IPS DF 4.7 (cell line): Measurements from ENCODE around the gene PRDM16.

ENCODE experiments used
- DNase-seq: peaks from one replicate; pipeline ENCODE4 v3.0.0-alpha.2; 2013; ENCODE audit warnings: low spot score; ENCODE audit errors: extremely low read depth

Gene PRDM16

DNA sequence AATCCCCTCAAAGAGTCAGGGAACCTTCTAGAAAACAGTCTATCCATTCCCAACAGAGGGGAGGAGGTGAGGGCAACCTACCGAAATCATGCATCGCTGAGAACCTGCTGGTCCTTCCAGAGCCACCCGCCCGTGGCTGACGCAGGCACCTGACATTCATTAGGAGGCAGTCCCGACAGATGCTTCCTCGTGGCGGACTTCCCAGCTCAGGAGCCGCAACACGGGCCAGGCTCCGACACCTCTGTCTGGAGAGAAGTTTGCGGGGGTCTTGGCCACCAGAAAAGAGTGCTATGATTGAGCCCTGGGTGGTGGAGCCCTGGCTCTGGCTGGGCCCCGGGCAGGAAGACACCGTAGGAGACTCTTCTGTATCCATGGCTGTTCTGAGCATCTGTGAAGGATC is 299.1 kb downstream of the PRDM16 start:
- DNase-seq: no peak

DNA sequence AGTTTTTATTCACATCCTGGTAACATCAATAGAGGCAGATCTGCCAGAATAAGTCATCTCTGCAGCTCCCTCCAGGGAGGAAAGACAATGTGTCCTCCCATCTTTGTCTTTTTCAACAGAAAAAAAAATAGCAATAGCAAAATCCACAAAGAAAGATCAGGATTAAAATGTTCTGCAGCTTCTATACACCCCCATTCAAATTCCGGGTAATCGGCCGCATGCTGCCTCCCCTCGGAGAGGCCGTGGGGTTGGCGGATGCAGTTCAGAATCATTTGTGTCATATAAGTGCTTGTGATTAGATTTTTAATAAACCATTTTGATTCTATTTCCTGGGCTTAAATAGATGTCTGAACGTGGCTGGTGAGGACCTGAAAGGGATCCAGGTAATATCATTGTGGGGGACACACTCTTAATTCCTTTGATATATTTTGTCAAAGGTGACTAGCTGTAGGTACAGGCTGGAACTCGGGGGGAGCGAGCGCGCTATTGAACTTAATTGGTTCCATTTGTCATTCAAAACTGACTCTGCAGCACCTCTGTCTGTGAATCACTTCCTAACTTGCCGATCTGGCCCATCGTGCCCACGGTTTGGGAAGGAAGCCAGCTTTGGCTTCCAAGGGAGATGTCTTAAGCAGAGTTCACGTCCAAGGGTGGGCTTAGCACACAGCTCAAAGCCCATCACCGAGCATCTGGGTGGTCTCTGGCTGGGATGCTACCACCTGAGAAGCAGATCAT is 299.9 kb downstream of the PRDM16 start:
- no peak for DNase-seq

DNA sequence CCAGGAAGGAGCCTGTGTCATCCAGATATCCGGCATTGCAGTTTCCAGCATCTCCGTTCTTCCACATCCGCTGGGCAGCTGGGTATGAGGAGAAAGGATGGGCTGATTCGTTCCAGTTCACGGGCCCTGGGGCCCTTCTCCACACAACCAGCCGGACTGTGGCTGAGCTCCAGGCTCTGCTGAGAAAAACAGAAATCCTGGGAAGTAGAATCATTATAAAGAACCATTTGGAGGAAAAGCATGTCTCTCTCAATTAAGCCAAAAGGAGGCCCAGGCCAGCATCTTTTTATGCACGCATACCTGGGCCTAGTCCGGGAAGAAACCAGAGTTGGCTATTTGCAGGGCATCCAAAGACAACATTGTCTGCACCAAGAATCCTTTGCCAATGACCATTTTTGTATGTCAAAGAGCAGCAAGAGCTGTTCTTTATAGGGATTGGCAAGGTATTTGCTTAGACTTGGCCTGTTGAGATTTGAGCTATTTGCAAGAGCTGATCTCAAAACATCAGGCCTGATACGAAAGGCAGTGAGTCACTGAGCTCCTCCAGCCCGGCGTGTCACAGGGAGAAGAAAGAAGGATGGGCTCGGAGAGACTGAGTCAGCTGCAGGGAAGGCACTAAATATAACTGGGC is 300.6 kb downstream of the PRDM16 start:
- DNase-seq: no peak

- no peak for DNase-seq
These were observed 302.1 kb downstream of the PRDM16 start for GRCh38 chr1:3370856-3371703.

GRCh38 chr1:3372317-3372716 is 303.3 kb downstream of the PRDM16 start:
- no peak for DNase-seq

DNA sequence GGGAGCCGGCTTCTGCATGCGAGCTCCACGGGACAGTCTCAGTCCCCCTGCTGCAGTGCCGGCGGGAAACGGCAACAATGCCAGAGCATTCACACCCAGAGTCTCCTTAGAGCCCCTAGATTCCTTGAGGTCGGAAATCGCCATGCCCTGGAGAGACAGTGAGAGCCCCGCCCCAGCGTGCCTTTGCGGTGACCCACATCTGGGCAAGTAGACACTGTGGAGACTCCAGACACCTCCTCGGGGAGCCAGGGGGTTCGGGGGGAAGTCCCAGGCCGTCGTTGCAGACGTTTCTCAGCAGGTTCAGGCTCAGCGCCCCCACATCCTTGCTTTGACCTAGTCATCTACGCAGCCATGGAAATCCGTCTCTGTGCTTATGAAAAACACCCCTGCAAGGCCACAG is 304.2 kb downstream of the PRDM16 start:
- DNase-seq: no peak

- no peak for DNase-seq
These were observed 304.9 kb downstream of the PRDM16 start for GRCh38 chr1:3373700-3374405.

DNA sequence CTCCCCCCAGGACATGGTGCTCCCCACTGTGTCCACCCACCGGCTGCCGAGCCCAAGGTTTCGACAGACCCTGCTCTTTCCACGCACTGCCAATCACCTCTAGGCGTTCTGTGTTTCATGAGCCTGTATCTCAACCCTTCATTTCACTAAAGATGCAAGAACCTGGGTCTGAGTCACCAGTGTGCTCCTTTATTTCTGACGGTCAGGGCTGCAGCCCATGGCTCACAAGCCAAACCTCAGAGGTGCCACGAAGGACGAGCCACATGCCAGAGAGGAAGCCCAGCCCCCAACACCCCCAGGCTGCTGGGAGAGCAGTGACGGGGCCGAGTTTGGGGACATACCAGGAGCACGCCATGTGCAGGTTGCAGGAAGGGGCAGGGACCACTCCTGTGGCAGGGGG is 306.2 kb downstream of the PRDM16 start:
- DNase-seq: no peak

DNA sequence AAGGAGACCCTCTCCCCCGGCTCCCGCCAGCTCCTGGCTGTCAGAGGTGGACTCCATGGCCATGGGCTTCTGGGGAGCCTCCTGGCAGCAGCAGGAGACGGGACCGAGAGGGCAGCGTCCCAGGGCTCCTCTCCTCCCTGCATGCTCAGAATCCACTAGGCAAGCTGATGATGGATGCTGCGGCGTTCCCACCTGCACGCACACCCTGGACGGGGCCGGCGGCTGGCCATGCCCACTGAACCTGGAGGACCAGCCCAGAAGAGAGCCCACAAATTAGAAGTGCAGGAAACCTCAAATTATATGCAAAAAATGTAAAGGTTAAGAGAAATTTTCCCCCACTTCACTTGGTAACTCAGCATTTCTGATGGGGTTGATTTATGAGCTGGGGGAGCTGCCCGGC is 308.2 kb downstream of the PRDM16 start:
- DNase-seq: no peak

DNA sequence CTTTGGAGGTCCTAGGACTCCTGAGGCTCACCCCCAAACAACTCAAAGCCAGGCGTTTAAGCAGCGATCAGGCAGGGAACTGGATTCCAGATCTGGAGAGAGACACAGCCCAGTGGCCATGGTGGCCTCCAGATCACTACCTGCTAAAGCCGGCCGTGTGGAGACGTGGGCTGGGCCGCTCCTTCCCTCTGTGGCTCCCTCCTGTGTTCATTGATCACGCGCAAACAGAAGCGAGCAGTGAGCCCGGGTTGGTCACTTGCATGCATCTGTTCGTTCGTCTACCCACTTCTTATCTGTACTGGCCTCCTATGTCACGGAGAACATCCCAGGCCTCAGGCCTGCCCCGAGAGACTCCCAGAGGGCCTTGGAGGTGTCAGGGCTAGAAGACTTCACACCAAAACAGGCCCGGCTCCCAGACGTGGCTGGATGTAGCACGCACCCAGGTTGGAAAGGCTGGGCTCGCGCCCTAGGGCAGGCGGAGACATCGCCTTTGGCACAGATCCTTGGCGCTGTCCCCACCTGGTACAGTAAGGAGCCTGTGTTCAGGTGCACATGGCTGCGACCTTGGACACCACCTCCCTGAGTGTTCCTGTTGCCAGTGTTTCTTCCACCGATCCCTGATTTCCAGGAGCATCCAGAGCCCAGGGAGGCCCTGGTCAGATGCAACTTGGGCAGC is 308.7 kb downstream of the PRDM16 start:
- DNase-seq: no peak

GRCh38 chr1:3378411-3379208 is 309.6 kb downstream of the PRDM16 start:
- no peak for DNase-seq

- no peak for DNase-seq
These were observed 310.9 kb downstream of the PRDM16 start for GRCh38 chr1:3379934-3380333.

GRCh38 chr1:3380469-3380868 is 311.5 kb downstream of the PRDM16 start:
- DNase-seq: no peak

- DNase-seq: no peak
These were observed 312.9 kb downstream of the PRDM16 start for GRCh38 chr1:3381901-3382300.

- DNase-seq: no peak
These were observed 313.5 kb downstream of the PRDM16 start for GRCh38 chr1:3382326-3383057.

DNA sequence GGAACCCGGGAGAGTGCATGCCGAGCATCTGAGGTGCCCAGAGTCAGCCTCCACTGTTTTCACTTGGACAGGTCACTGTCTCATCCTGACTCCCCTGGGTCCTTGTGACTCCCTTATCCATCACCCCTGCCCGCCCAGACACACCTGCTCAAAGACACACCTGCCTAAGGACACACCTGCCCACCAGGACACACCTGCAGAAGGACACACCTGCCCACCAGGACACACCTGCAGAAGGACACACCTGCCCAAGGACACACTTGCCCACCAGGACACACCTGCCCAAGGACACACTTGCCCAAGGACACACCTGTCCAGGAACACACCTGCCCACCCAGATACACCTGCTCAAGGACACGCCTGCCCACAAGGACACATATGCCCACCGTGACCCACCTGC is 314.7 kb downstream of the PRDM16 start:
- DNase-seq: no peak

DNA sequence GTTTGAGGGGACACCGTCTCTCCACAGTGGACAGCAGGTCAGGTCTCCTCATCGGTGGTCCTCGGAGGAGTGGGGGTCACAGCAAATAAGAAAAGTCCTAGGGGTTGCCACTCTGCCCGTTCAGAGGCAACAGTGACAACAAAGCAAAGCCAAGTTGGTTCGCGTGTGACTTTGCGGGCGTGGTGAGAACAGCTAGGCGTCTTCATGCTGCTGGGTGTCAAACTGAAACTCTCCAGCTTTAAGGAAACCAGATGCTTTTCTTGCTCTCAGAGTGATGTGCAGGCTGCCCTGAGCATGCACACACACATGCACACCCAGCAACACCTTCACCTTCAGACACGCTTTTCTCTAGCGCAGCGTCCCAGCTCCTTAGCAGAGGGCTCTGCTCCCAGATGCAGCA is 315.4 kb downstream of the PRDM16 start:
- DNase-seq: no peak

DNA sequence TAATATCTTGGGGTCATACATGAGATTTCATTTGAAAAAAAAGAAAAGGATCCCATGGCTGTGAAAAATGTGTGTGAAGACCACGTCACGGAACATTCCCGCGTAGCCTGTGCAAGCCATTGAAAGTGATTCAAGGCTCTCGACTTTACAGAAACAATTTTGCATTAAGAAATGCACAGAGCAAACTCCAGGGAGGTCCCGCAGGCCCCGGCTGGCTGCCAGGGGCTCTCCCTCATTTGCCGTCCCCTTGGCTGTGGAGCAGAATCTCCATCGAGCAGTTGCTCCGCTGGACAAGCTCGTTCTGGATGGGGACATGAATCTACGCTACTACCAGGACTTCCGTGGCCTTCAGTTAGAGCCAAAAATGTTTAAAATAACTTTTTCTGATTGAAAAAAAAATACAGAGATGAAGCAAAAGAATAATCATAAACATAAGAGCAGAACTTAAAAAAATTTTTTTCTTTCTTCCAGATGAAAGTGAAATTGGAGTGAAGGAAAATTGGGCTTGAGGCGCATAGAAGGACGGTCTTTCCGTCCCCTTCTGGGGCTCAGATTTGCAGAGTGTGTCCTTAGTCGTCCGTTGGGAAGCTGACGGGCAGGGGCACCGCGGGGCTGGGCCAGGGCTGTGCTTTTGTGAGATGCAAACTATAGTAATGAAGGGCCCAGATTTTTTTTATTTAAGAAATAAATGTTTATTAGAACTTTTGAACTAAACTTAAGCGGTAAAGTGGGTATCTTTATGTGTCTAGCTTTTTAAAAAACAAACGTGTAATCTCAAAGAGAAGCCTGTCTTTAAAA is 317.4 kb downstream of the PRDM16 start:
- DNase-seq: no peak

GRCh38 chr1:3387401-3387800 is 318.4 kb downstream of the PRDM16 start:
- no peak for DNase-seq
